T-helper 1 cell treated with Interleukin-12 subunit alpha and Interleukin-12 subunit beta and Interleukin-4 antibody, amounts not matched to agents 30 ng/mL and 1 ng/mL, for 36 hours (primary cell): ENCODE data around the gene CLDN9. TPM values are rescaled to one million over a fixed set of nuclear protein-coding genes. Genes with fewer than 3 reads are reported as not detected.

Experiments
- intact Hi-C: fragments of 100-400 bp; cut with micrococcal nuclease; formaldehyde crosslinking; loops from one replicate; pipeline ENCODE4 v1.15.1; 2024
- total RNA-seq: library from RNA; stranded (reverse); gene quantifications from 2 replicates; pipeline ENCODE4 v1.2.3, GENCODE V29; 2022

CLDN9 gene
- total RNA-seq, 1 donor from 2014 or later: 0.10 TPM

GRCh38 chr16:3015865-3016521 lies 3.3 kb downstream of the CLDN9 start:
- intact Hi-C loops: no loop called here

- intact Hi-C loops: no loop called here
Observed at GRCh38 chr16:3017344-3017743, 4.6 kb downstream of the CLDN9 start.

- intact Hi-C loops: no loop called here
Observed at GRCh38 chr16:3017794-3018506, 5.2 kb downstream of the CLDN9 start, which contains the start of gene CLDN6. Gene CLDN6 (minus strand): TSS chr16:3018183. CDS start chr16:3016021, 2,162 bp downstream.

- intact Hi-C loops: loop anchor here (1.0 to 5.0 kb wide), 9 partner anchors 9 to 972 kb away; partner anchors contain the start of genes FLYWCH1, NTHL1, PAQR4 and TSC2
Observed at GRCh38 chr16:3019594-3020246, 7.0 kb downstream of the CLDN9 start.

- intact Hi-C loops: loop anchor here (1.0 to 5.0 kb wide), 9 partner anchors 8 to 973 kb away; partner anchors contain the start of genes FLYWCH1, NTHL1, PAQR4 and TSC2
Observed at GRCh38 chr16:3020247-3020603, 7.5 kb downstream of the CLDN9 start, which contains the start of gene TNFRSF12A. Gene TNFRSF12A (plus strand): TSS chr16:3020368. CDS start chr16:3020398, 30 bp downstream.

- intact Hi-C loops: loop anchor here (1.0 to 5.0 kb wide), 9 partner anchors 7 to 974 kb away; partner anchors contain the start of genes FLYWCH1, NTHL1, PAQR4 and TSC2
Observed at GRCh38 chr16:3020604-3021448, 8.1 kb downstream of the CLDN9 start.

GRCh38 chr16:3021449-3022207 lies 8.9 kb downstream of the CLDN9 start:
- intact Hi-C loops: loop anchor here (2.0 to 5.0 kb wide), 5 partner anchors 36 to 974 kb away; partner anchors contain the start of genes FLYWCH1, NTHL1 and TSC2

GRCh38 chr16:3022208-3022683 lies 9.5 kb downstream of the CLDN9 start:
- intact Hi-C loops: loop anchor here (5.0 kb wide), 4 partner anchors 35 to 975 kb away; partner anchors contain the start of genes FLYWCH1, NTHL1 and TSC2

- intact Hi-C loops: loop anchor here (5.0 kb wide), 4 partner anchors 34 to 976 kb away; partner anchors contain the start of genes FLYWCH1, NTHL1 and TSC2
Observed at GRCh38 chr16:3022684-3023414, 10.1 kb downstream of the CLDN9 start.

GRCh38 chr16:3023415-3023668 lies 10.6 kb downstream of the CLDN9 start:
- intact Hi-C loops: loop anchor here (5.0 kb wide), 4 partner anchors 34 to 976 kb away; partner anchors contain the start of genes FLYWCH1, NTHL1 and TSC2

GRCh38 chr16:3023669-3024478 lies 11.2 kb downstream of the CLDN9 start, which contains the start of the genes HCFC1R1 and THOC6:
Gene HCFC1R1 (minus strand): TSS chr16:3023942. CDS start chr16:3023941, 1 bp downstream.
Gene THOC6 (plus strand): TSS chr16:3024035. CDS start chr16:3024327, 292 bp downstream.
- intact Hi-C loops: loop anchor here (1.0 to 5.0 kb wide), 10 partner anchors 21 to 977 kb away; partner anchors contain the start of genes FLYWCH1, NTHL1, PKMYT1 and TSC2

GRCh38 chr16:3025032-3026002 lies 12.6 kb downstream of the CLDN9 start:
- intact Hi-C loops: loop anchor here (2.0 kb wide), 1 partner anchor 257 kb away; the partner anchor contains the start of gene ZNF263

- intact Hi-C loops: no loop called here
Observed at GRCh38 chr16:3026003-3026378, 13.3 kb downstream of the CLDN9 start.

- intact Hi-C loops: no loop called here
Observed at GRCh38 chr16:3026609-3027488, 14.1 kb downstream of the CLDN9 start.

GRCh38 chr16:3027489-3027795 lies 14.7 kb downstream of the CLDN9 start:
- intact Hi-C loops: no loop called here
